Upper lobe of right lung (tissue), 1 donor: Measurements from ENCODE around the gene CLECL1. TPM values are rescaled to one million over a fixed set of nuclear protein-coding genes. Genes with fewer than 3 reads are reported as not detected.
A peak's percentile ranks its signal among the peaks of the same experiment; 100 is the strongest.

ENCODE experiments used
- ATAC-seq: fragments of 200-7000 bp; cut with Tn5 transposase; one replicate; pipeline ENCODE4 v1.9.1; 2020; ENCODE audit warnings: mild to moderate bottlenecking, moderate library complexity
- DNase-seq: peaks from one replicate; pipeline ENCODE4 v3.0.0-alpha.2; 2020
- H3K27ac ChIP-seq: fragments of 200-600 bp; one replicate; pipeline ENCODE4 v1.8.0; 2022
- H3K27me3 ChIP-seq: fragments of 200-600 bp; one replicate; pipeline ENCODE4 v1.8.0; 2022; ENCODE audit warnings: mild to moderate bottlenecking
- H3K36me3 ChIP-seq: fragments of 200-600 bp; one replicate; pipeline ENCODE4 v1.8.0; 2022
- H3K4me1 ChIP-seq: fragments of 200-600 bp; one replicate; pipeline ENCODE4 v1.8.0; 2022
- H3K4me3 ChIP-seq: fragments of 200-600 bp; one replicate; pipeline ENCODE4 v1.8.0; 2022; ENCODE audit warnings: mild to moderate bottlenecking
- H3K9me3 ChIP-seq: fragments of 200-600 bp; one replicate; pipeline ENCODE4 v1.8.0; 2022
- CTCF ChIP-seq: fragments of 200-600 bp; IDR thresholded peaks from one replicate; pipeline ENCODE4 v1.8.0; 2022; ENCODE audit warnings: antibody characterized with exemption
- intact Hi-C: fragments of 100-400 bp; cut with DNase I; formaldehyde crosslinking; loops from one replicate; pipeline ENCODE4 v1.11.0; 2022
- total RNA-seq: library from RNA; stranded (reverse); fragmentation: NEBNext Ultra II Directional; extraction: Animal tissue kit (Norgen Biotek cat#: 25700); gene quantifications from one replicate; pipeline ENCODE4 v1.2.1, GENCODE V29; 2021
- donor health status: DM: no; HTN: yes; CAD: no; lungs with severe emphysema.

Gene CLECL1
- total RNA-seq, 1 donor from 2014 or later: 3.4 TPM

GRCh38 chr12:9731393-9731792 lies 1.5 kb downstream of the CLECL1 start:
- DNase-seq (no peak), ATAC-seq (no peak)
- Histone ChIP-seq H3K4me1 (no peaks in the 10 kb centered on the region), H3K36me3 (no peaks in the 10 kb centered on the region), H3K4me3 (peak overlapping the region; percentile 17), H3K27ac (peak overlapping the region; percentile 71), H3K9me3 (no peaks in the 10 kb centered on the region), H3K27me3 (no peaks in the 10 kb centered on the region)
- intact Hi-C loops: no loop called here
- TF ChIP-seq CTCF: no peak

- no peak overlapping the region for H3K27ac ChIP-seq
- no peaks in the 10 kb centered on the region for H3K36me3 ChIP-seq
Observed at GRCh38 chr12:9730591-9730990, 2.3 kb downstream of the CLECL1 start.

GRCh38 chr12:9730011-9730410 lies 2.9 kb downstream of the CLECL1 start:
- Histone ChIP-seq H3K9me3 (no peaks in the 10 kb centered on the region), H3K27ac (no peak overlapping the region), H3K4me3 (no peak overlapping the region), H3K27me3 (no peaks in the 10 kb centered on the region), H3K36me3 (no peaks in the 10 kb centered on the region), H3K4me1 (no peaks in the 10 kb centered on the region)
- intact Hi-C loops: no loop called here
- no peak for TF ChIP-seq CTCF
- DNase-seq: no peak
- ATAC-seq: no peak

More at GRCh38 chr12:9730591-9730990, 2.3 kb downstream of the CLECL1 start:
- DNase-seq: no peak
- no peaks in the 10 kb centered on the region for H3K27me3 ChIP-seq
- H3K4me1 ChIP-seq: no peaks in the 10 kb centered on the region
- TF ChIP-seq CTCF: no peak
- ATAC-seq: no peak
- intact Hi-C loops: no loop called here
- no peaks in the 10 kb centered on the region for H3K9me3 ChIP-seq
- H3K4me3 ChIP-seq: no peak overlapping the region

GRCh38 chr12:9729082-9729481 lies 3.8 kb downstream of the CLECL1 start:
- Histone ChIP-seq H3K27ac (no peak overlapping the region), H3K36me3 (no peaks in the 10 kb centered on the region), H3K9me3 (no peaks in the 10 kb centered on the region), H3K4me1 (no peaks in the 10 kb centered on the region), H3K4me3 (no peak overlapping the region), H3K27me3 (no peaks in the 10 kb centered on the region)
- DNase-seq: no peak
- intact Hi-C loops: no loop called here
- no peak for TF ChIP-seq CTCF
- ATAC-seq: no peak

GRCh38 chr12:9727813-9728212 lies 5.1 kb downstream of the CLECL1 start:
- TF ChIP-seq CTCF: no peak
- no peaks in the 10 kb centered on the region for H3K4me1 ChIP-seq
- no peak overlapping the region for H3K4me3 ChIP-seq
- no peaks in the 10 kb centered on the region for H3K36me3 ChIP-seq
- DNase-seq (no peak), ATAC-seq (no peak)
- no peaks in the 10 kb centered on the region for H3K27me3 ChIP-seq
- H3K27ac ChIP-seq: no peak overlapping the region
- no peaks in the 10 kb centered on the region for H3K9me3 ChIP-seq
- intact Hi-C loops: no loop called here

- Histone ChIP-seq H3K27me3 (no peaks in the 10 kb centered on the region), H3K4me1 (no peaks in the 10 kb centered on the region), H3K36me3 (no peaks in the 10 kb centered on the region), H3K9me3 (no peaks in the 10 kb centered on the region), H3K4me3 (no peak overlapping the region), H3K27ac (no peak overlapping the region)
- no peak for TF ChIP-seq CTCF
- intact Hi-C loops: no loop called here
- ATAC-seq: no peak
- DNase-seq: no peak
Observed at GRCh38 chr12:9725213-9725870, 7.6 kb downstream of the CLECL1 start.
